ES-I3 (cell line): ENCODE results near the gene B4GAT1.

Source experiments
- H3K36me3 ChIP-seq: 2 replicates; pipeline ENCODE4 v1.6.1; 2013; ENCODE audit warnings: mild to moderate bottlenecking, low read length, control low read depth, moderate library complexity; ENCODE audit not compliant: insufficient read depth
- H3K4me1 ChIP-seq: 2 replicates; pipeline ENCODE4 v1.6.1; 2013; ENCODE audit warnings: mild to moderate bottlenecking, control low read depth, low read length; ENCODE audit not compliant: insufficient read depth
- H3K9ac ChIP-seq: 2 replicates; pipeline ENCODE4 v1.6.1; 2013; ENCODE audit warnings: low read depth, mild to moderate bottlenecking, low read length, moderate library complexity
- H3K9me3 ChIP-seq: 2 replicates; pipeline ENCODE4 v1.6.1; 2013; ENCODE audit warnings: mild to moderate bottlenecking, low read length, moderate library complexity; ENCODE audit not compliant: control insufficient read depth, insufficient read depth

The B4GAT1 gene

DNA sequence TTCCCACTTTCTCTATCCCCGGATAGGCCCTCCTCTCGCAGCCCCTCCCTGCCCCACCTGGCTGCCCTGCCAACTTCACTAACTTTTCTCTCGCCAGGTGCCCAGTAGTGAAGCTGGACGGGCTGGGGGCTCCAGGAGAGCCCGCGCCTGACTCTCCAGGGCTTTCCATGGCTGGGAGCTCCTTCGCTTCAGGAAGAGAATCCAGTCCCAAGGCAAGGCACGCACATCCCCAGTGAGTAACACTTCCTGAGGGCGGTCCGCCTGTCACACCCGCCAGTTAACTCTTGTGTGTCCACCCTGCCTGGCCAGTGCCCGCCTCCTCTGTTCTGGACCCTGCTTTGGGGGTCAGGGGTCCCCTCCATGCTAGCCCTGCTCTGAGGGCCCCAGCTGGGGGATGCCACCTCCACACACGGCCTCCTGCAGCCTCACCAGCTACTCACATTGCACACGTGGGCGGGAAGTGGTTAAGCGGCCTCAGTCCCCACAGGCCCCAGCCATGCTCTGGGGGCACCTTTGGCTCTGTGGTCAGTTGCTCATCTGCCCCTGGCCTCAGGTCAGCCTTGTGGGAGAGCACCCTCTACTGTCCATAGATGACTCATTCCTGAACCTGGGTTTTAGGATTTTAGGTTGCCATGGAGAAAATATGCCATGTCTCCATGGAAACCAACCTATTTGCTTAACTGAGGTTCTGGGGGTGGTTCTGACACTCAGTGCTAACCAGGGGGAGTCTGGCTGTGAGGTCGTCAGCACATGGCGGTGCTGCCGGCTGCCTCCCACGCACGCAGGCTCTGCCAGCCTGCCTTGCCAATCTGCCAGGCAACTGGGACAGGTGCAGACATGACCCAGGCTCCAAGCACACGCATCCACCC lies 11.0 kb downstream of the B4GAT1 start, which contains the start of gene RIN1:
RIN1 (minus strand) TSS at position 201 of the 869 bp plus-strand sequence; CDS start at position 169, 32 bp downstream.
- Histone ChIP-seq H3K9ac (peak within 1 kb of the TSS; percentile 58), H3K9me3 (no peaks in the 10 kb centered on the region), H3K4me1 (no peaks in the 10 kb centered on the region; the same call in 1 of the 2 replicates), H3K36me3 (no peaks in the 10 kb centered on the region; the same call in 1 of the 2 replicates)

DNA sequence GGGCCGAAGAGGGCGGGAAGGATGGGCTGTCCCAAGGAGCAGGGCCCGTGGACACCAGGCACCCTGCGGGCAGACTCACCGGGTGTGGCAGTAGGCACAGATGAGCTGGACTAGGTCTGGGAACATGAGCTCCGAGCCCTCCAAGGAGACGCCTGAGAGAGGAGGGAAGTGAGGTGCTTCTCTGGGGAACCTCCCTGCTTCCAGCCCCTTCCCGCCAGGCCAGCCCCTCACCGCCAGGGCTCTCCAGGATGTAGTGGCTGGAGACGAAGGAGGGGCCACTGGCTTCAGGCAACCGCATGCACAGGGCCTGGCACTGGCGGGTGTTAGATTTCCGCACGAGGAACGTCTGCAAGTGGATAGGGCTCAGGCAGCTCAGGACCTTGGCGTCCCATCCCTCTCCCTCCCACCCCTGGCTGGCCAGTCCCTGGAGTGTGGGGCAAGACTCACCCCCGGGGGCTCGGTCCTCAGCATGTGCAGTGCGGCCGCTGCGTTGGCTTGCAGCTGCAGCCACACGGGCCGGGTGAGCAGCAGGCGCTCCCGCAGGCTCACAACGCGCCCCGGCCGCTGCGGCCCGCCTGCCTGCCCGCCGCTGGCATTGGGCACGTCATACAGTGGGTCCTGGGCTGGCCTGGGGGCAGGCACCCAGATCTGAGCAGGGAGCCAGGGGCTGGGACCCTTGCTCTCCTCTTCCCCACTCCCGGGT lies 11.7 kb downstream of the B4GAT1 start:
- Histone ChIP-seq H3K4me1 (no peaks in the 10 kb centered on the region; the same call in 1 of the 2 replicates), H3K9me3 (no peaks in the 10 kb centered on the region), H3K9ac (peak overlapping the region; percentile 58), H3K36me3 (no peaks in the 10 kb centered on the region)

DNA sequence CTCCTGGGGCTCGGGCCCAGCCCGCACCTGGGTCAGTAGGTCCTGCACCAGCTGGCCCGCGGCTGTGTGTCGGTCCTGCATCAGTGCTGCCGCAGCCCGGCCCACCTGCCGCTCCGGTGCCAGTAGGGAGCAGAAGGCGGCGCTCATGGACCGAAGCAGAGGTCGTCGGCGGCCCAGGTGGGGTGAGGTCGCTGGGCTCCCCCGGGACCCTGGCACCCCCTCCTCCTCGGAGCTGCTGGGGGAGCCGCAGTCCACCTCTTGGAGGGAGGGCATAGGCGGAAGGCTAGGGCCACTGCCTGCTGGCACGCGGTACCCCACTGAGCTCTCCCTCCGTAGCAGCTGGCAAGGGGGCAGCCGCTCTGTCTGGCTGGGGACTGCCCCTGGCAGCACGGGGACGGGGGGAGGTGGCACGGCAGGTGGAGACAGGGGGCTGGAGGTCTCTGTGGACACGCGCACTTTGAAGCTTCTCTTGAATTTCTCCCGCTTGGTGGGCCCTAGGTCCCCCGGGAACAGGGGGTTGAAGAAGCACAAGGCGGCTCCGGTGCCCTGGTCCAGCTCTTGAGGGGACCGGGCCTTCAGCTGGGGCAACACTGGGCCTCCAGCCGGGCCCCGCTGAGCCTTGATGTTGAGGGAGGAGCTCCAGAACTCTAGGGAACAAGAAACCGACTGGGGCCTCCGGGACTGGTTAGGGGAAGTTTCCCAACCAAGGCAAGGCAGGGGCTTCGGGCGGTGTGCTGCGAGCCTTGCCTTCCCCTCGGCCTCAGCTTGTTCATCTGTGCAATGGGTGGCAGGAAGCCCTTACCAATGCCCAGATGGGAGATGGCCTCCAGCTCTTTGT lies 12.6 kb downstream of the B4GAT1 start:
- Histone ChIP-seq H3K9me3 (no peaks in the 10 kb centered on the region), H3K36me3 (no peaks in the 10 kb centered on the region), H3K4me1 (no peaks in the 10 kb centered on the region; the same call in 1 of the 2 replicates), H3K9ac (peak overlapping the region; percentile 58; the same call in 1 of the 2 replicates)

GRCh38 chr11:66333896-66334604 lies 13.4 kb downstream of the B4GAT1 start:
- H3K9me3 ChIP-seq = no peaks in the 10 kb centered on the region
- H3K4me1 ChIP-seq = no peaks in the 10 kb centered on the region; the same call in 1 of the 2 replicates
- H3K36me3 ChIP-seq = no peaks in the 10 kb centered on the region
- no peak overlapping the region for H3K9ac ChIP-seq

DNA sequence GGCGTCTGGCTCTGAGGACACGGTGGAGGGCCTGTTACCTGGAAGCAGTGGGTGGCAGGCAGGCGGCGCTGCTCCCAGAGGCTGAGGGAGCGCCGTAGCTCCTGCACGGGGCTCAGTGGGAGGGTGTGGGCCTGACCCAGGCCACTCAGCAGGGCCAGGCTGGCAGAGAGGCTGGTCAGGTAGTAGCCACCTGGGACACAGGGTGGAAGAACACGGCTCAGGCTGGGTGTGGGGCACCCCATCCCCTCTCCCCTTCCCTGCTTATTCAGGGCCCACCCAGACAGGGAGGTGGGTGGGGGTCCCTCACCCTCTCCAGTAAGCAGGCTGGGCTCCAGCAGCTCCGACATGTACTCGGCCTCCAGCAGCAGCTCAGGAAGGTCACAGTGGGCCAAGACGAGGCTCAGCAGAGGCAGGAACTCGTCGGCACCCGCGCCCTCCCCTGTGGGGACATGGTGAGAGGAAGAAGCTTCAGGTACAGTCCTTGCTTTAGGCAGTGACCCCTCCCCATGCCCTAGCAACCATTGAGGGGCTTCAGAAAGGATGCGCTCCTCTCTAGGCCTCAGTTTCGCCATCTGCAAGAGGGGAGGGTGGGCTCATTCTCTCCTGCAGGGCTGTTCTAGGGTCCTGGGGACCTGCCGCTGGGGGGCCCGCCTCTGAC lies 14.1 kb downstream of the B4GAT1 start:
- no peaks in the 10 kb centered on the region for H3K36me3 ChIP-seq
- no peaks in the 10 kb centered on the region for H3K9me3 ChIP-seq
- no peak overlapping the region for H3K9ac ChIP-seq
- no peaks in the 10 kb centered on the region; the same call in 1 of the 2 replicates for H3K4me1 ChIP-seq

GRCh38 chr11:66332371-66333219 lies 14.8 kb downstream of the B4GAT1 start:
- H3K9me3 ChIP-seq = no peaks in the 10 kb centered on the region
- no peaks in the 10 kb centered on the region for H3K36me3 ChIP-seq
- H3K4me1 ChIP-seq = peaks cover 6% of the 10 kb centered on the region; the same call in 1 of the 2 replicates
- no peak overlapping the region for H3K9ac ChIP-seq

DNA sequence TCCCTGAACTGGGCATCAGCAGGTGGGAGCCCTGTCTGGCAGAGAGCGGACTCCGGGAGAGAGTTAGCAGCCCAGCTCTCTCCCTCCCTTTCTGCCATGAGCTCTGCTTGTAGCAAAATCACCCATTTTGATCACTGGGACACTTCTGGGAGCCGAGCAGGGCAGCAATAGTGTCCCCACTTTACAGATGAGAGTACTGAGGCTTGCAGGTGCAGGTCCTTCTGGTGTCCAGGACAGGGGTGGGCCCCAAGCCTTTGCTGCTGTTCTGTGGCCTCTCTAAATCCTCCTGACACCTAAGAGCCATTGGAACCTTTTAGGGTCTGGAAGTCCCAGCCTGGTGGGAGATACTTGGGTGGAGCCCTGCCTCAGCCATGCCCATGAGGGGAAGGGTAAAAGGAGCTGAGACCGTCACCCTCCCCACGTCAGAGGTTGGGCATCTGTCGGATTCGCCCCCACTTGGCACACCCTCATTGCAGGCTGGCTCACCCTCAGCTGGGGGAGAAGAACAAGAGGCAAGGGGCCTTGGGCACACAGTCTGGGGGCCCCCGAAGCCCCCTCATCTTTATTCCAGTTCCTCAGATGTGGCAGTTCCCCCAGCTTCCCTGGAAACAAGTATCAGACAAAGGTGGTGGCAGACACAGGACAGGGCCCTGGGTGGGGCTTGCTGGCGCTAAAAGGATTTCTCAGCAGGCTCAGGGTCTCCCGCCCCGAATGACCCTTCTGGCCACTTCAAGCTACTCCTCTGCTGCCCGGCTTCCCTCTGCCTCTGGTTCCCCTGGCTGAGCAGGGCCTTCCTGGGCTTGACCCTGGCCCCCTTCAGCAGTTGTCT lies 15.7 kb downstream of the B4GAT1 start:
- H3K4me1 ChIP-seq = peaks cover 7% of the 10 kb centered on the region; the same call in 1 of the 2 replicates
- no peaks in the 10 kb centered on the region for H3K9me3 ChIP-seq
- no peaks in the 10 kb centered on the region for H3K36me3 ChIP-seq
- no peak overlapping the region for H3K9ac ChIP-seq

GRCh38 chr11:66330931-66331330 lies 16.5 kb downstream of the B4GAT1 start:
- H3K9ac ChIP-seq = no peak overlapping the region
- H3K36me3 ChIP-seq = no peaks in the 10 kb centered on the region
- no peaks in the 10 kb centered on the region for H3K9me3 ChIP-seq
- H3K4me1 ChIP-seq = peaks cover 13% of the 10 kb centered on the region; the same call in 1 of the 2 replicates

DNA sequence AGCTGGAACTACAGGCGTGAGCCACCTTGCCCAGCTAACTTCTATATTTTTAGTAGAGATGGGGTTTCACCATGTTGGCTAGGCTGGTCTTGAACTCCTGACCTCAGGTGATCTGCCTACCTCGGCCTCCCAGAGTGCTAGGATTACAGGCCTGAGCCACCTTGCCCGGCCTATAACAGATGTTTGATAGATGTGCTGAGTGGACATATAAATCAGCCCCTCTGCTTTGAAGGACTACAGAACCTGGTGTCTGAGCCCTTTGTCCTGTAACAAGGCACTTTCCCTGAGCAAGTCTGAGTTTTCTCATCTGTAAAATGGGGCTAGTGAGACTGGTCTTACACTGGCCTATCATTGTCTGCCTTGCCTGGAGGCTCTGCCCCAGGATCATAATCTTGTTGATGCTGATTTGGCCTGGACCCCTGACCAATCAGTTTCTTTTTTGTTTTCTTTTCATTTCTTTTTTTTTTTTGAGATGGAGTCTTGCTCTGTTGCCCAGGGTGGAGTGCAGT lies 18.2 kb downstream of the B4GAT1 start:
- Histone ChIP-seq H3K9ac (no peak overlapping the region), H3K4me1 (peaks cover 29% of the 10 kb centered on the region), H3K9me3 (no peaks in the 10 kb centered on the region)

GRCh38 chr11:66328302-66329144 lies 18.9 kb downstream of the B4GAT1 start:
- Histone ChIP-seq H3K36me3 (no peaks in the 10 kb centered on the region), H3K9me3 (no peaks in the 10 kb centered on the region), H3K9ac (peak overlapping the region; percentile 28), H3K4me1 (peaks cover 30% of the 10 kb centered on the region)

More for the DNA sequence above, 18.2 kb downstream of the B4GAT1 start:
- H3K36me3 ChIP-seq = no peaks in the 10 kb centered on the region

GRCh38 chr11:66328031-66328301 lies 19.5 kb downstream of the B4GAT1 start:
- H3K9me3 ChIP-seq = no peaks in the 10 kb centered on the region
- peaks cover 30% of the 10 kb centered on the region for H3K4me1 ChIP-seq
- H3K9ac ChIP-seq = no peak overlapping the region
- no peaks in the 10 kb centered on the region for H3K36me3 ChIP-seq
